ENCODE measurements around the gene SLCO2B1. TPM values are rescaled to one million over a fixed set of nuclear protein-coding genes. Genes with fewer than 3 reads are reported as not detected.
A peak's percentile ranks its signal among the peaks of the same experiment; 100 is the strongest.

The SLCO2B1 gene
- total and polyA plus RNA-seq, 2 of the 8 experiments (the other 6 are each of a cell fraction or from before 2014, with no cell fraction given) = 0.03 TPM; not detected in 1

- 76% methylated on average over 7 of the region's 7 CpGs; no CpG with 5 or more reads in 1 of the 2 experiments for WGBS, 2 experiments (ENCODE audit: extremely low coverage in 1 of 2, insufficient coverage in 1 of 2, insufficient read length in 1 of 2, insufficient replicate concordance in 2 of 2, low coverage in 1 of 2, low lambda C conversion rate in 2 of 2, missing lambda C conversion rate in 1 of 2)
- CTCF ChIA-PET (ENCODE audit: partially characterized antibody) = interaction anchor here (0.8 to 29.8 kb wide), 20 partner anchors 7 to 217 kb away, joined by 3 to 952 read pairs (median 4); partner anchors contain the start of genes SLCO2B1 and TPBGL
- H2AFZ ChIP-seq (ENCODE audit: low read length) = no peak overlapping the region
These were observed 3.6 kb upstream of the SLCO2B1 start for GRCh38 chr11:75147191-75147874.

More at GRCh38 chr11:75147191-75147874, 3.6 kb upstream of the SLCO2B1 start:
- H3K9me3 ChIP-seq (ENCODE audit: insufficient read depth in 2 of 2, low read depth in 1 of 2, low read length in 1 of 2) = no peaks in the 10 kb centered on the region
- H2BK20ac ChIP-seq (ENCODE audit: low read length) = no peak overlapping the region
- no peak overlapping the region for H3K18ac ChIP-seq (ENCODE audit: extremely low read depth, low read length)
- no peak overlapping the region; the same call in 1 of the 2 replicates for H2BK15ac ChIP-seq (ENCODE audit: low read length)
- H3K27me3 ChIP-seq (replicated peaks in 1 of 4; ENCODE audit: control insufficient read depth in 3 of 4, extremely low read depth in 1 of 4, insufficient read depth in 3 of 4, low read length in 3 of 4) = no peaks in the 10 kb centered on the region; a peak in 1 of 7 replicates
- no peak overlapping the region for H4K91ac ChIP-seq (replicated peaks; ENCODE audit: insufficient read length, low read length)
- no peak overlapping the region for H4K5ac ChIP-seq (ENCODE audit: insufficient read length, low read depth, low read length)
- H3K4ac ChIP-seq (replicated peaks; ENCODE audit: insufficient read length, low read depth, low read length) = no peak overlapping the region
- H2AK5ac ChIP-seq (ENCODE audit: low read depth, low read length) = no peak overlapping the region
- H3K23ac ChIP-seq (ENCODE audit: insufficient read length) = no peak overlapping the region
- no peak overlapping the region for H3K27ac ChIP-seq (ENCODE audit: low read depth, low read length)
- no peaks in the 10 kb centered on the region for H3K23me2 ChIP-seq (ENCODE audit: low read depth, low read length)
- no peaks in the 10 kb centered on the region for H4K20me1 ChIP-seq (replicated peaks in 1 of 2; ENCODE audit: control insufficient read depth in 1 of 2, insufficient read depth in 2 of 2, low read length in 2 of 2)
- H3K4me1 ChIP-seq (replicated peaks in 1 of 4; ENCODE audit: control insufficient read depth in 3 of 4, insufficient read depth in 4 of 4, low read length in 3 of 4) = no peaks in the 10 kb centered on the region
- DNase-seq (ENCODE audit: low read depth in 1 of 2, low spot score in 2 of 2) (no peak), FAIRE-seq (no peak)
- H3K9ac ChIP-seq (replicated peaks in 1 of 4; ENCODE audit: extremely low read depth in 1 of 4, low read depth in 3 of 4, low read length in 3 of 4) = no peak overlapping the region
- no peak overlapping the region for H3K4me2 ChIP-seq (ENCODE audit: insufficient read depth in 1 of 2, low read depth in 2 of 2, low read length in 2 of 2)
- H3K79me2 ChIP-seq (ENCODE audit: control insufficient read depth in 1 of 2, insufficient read depth in 2 of 2, low read length in 2 of 2) = no peaks in the 10 kb centered on the region
- H3K4me3 ChIP-seq (ENCODE audit: extremely low read depth in 1 of 4, insufficient read depth in 2 of 4, low read depth in 3 of 4, low read length in 4 of 4) = no peak overlapping the region
- H2BK5ac ChIP-seq (ENCODE audit: low read depth, low read length) = no peak overlapping the region
- H4K8ac ChIP-seq (ENCODE audit: extremely low read depth, insufficient read depth, low read length) = peak overlapping the region; percentile 23; the same call in 1 of the 2 replicates
- no peak overlapping the region for H3K14ac ChIP-seq (ENCODE audit: insufficient read length)
- TF ChIP-seq CBX5 (IDR thresholded peaks at IDR 0.05; ENCODE audit: low read depth, low read length) (no peak), SP2 (IDR thresholded peaks at IDR 0.05; ENCODE audit: low read length) (no peak), ATF3 (IDR thresholded peaks at IDR 0.05; ENCODE audit: insufficient read depth, low read depth, low read length) (no peak)
- no peak overlapping the region for H2BK120ac ChIP-seq (replicated peaks; ENCODE audit: low read depth, low read length)
- H3K36me3 ChIP-seq (ENCODE audit: control insufficient read depth in 2 of 4, insufficient read depth in 4 of 4, low read length in 3 of 4) = no peaks in the 10 kb centered on the region
- POLR2A ChIA-PET (ENCODE audit: partially characterized antibody) = interaction anchor here (0.9 kb wide), 1 partner anchor 51 kb away, joined by 3 read pairs; no protein-coding TSS in a partner anchor
- no peak overlapping the region for H3K56ac ChIP-seq (replicated peaks; ENCODE audit: insufficient read length, low read depth, low read length)
- H3K79me1 ChIP-seq (ENCODE audit: low read depth, low read length) = no peaks in the 10 kb centered on the region
- no peak overlapping the region for H2BK12ac ChIP-seq (ENCODE audit: low read depth, low read length)

All from H1 (cell line).